ENCODE measurements around the gene ACTL7B.

GRCh38 chr9:108812396-108813025 is 43.3 kb downstream of the ACTL7B start:
- TF ChIP-seq CTCF (IDR thresholded peaks at IDR 0.05; ENCODE audit: insufficient read depth, low read length, poor library complexity, severe bottlenecking) (no peak), EZH2phosphoT487 (conservative IDR thresholded peaks at IDR 0.05; ENCODE audit: low read length) (no peak)

Measured in SU-DHL-6 (cell line).